NCI-H2107 treated with DMSO at 0.1 percent for 48 hours (cell line): Measurements from ENCODE around the gene GRB2.
"Not testable (repeated sequence)": the region's sequence is repeated elsewhere in the genome, so short reads cannot be mapped to it uniquely, and the experiment has no call there.

Experiments used
- DNase-seq: peaks from one replicate; lab custom pipeline; 2025; ENCODE audit not compliant: unreplicated experiment; lab: John Stamatoyannopoulos, UW

GRB2 gene

GRCh38 chr17:75321506-75321905 is 84.0 kb downstream of the GRB2 start:
- no peak for DNase-seq

DNA sequence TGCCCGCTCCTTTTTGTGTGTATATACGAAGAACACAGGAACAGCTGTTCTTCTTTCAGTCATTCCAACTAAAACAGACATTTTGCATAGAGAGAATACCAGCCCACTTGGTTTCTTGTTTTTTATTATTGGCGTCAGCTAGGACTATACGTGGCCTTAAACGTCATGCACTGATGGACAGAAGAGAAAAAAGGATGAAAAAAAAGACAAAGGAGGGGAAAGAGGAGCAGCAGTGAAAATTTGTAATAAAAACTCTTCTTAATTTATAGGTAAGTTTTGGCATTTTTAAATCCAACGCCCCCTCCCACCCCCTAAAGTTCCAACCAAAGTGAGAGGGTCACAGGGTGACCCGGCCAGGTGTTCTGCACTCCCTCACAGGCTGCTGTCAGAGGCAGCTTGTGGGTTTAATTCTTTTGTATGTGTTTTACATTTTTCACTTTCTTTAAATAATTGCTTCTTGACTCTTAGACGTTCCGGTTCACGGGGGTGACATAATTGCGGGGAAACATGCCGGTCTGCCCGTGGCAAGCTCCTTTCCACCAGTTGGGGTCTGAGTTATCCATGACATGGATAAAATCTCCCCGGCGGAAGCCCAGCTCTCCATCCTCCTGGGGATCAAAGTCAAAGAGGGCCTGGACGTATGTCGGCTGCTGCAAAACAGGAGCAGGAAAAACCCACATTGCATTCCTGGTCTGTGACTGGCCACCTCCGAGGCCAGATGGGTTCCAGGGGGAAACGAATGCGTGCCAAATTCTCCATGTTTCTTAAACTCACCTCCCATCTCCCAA is 85.4 kb downstream of the GRB2 start:
- no peak for DNase-seq

DNA sequence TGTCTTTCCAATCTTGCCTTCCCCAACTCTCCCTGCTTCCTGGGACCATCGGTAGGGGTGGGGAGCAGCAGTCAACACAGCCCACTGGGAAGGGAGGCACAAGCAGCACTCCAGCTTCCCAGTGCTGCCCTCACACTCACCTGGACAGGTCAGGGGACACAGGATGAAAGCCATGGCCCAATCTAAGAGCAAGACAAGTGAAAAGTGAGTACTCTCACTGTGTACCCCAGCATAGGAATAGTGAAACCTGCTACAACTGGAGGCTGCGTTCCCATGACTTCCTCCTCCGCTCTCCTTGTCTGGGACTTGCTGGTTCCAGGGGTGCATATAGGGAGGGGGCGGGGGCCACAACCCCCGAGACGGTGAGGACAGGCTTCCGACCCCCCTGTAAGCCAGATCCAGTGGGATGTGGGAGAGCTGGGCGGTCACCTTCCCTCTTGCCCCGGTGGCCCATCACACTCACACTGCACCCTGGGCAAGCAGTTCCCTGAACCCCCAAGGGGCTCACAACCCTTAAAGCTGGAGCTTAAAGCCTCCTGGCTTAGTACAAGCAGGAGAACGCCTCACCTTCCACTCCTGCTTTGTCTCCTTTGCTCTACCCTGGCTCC is 86.8 kb downstream of the GRB2 start:
- no peak for DNase-seq

DNA sequence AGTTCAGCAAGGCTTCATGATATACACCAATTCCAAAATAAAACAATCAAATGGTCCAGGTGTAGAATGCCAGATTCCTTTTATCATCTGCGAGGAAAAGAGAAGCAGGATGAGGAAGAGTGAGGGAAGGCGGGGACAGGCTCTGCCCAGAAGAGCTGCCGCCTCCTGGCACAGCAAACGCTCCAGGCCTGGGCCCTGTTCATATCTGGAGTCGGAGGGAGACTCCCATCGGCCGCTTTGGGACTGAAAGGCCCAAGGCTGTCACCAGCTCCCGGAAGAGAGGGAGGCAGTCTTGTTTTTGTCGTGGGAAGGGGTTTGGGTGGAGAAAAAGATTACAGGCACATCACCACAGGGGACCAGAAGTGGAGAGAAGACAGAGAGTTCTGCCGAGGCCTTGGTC is 87.3 kb downstream of the GRB2 start:
- DNase-seq: no peak

- DNase-seq: no peak
These were observed 87.8 kb downstream of the GRB2 start for GRCh38 chr17:75317671-75318070.

- no peak for DNase-seq
These were observed 89.2 kb downstream of the GRB2 start for GRCh38 chr17:75316253-75316652.

GRCh38 chr17:75315541-75316243 is 89.8 kb downstream of the GRB2 start:
- no peak for DNase-seq

DNA sequence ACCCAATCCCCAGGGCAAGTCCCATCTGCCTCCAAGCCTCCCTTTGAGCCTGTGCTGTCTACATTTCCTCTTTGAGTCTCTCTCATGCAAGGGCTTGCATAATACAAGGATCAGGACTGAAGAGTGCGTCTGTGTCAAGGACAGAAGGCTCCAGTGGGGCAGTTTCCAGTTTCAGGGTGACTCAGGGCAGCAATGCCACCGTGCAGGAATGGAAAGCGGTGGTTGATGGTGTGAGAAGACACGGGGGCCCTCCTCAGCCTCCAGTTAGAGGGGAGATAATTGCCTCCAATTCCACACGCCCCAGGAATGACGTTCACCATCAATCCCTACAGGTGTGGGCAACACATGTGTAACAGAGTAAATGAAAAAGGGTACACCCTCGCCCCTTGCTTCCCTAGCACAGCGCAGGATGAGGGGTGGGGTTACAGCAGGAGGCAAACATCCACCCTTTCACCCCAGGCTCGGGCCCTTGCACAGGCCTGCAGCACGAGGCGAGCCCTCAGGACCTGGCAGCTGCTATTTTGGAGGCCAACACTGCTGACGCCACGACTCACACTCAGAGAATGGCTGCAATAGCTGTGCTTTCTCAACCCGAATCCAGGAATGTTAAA is 91.4 kb downstream of the GRB2 start:
- no peak for DNase-seq

DNA sequence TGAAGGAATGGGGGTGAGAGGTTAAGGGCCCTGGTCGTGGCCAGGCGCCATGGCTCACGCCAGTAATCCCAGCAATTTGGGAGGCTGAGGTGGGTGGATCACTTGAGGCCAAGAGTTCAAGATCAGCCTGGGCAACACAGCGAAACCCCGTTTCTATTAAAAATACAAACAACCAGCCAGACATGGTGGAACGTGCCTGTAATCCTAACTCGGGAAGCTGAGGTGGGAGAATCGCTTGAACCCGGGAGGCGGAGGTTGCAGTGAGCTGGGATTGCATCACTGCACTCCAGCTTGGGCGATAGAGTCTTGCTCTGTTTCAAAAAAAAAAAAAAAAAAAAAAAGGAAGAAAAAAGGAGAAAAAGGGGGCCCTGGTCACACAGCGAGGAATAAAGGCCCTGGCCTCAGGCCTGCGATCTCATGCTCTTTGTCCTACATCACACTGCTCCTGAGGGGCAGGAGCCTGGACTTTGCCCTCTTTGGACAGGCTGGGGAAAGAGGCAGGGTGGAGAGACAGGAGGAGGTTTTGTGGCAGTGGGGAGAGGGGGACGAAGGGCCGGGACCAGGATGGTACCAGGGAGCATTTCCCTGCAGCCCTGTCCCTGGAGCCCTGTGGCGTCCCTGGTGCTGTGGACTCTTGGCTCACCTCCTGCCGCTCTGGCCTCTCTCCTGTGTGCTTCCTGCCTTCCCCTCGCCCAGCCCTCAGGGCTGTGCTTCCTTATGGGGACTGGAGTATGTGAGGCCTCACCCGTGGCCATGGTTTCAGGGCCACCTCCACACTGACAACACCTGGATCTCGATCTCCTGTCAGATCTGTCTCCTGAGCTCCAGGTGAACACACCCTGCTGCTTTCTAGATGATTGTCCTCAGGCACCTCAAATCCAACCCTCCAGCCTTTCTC is 96.5 kb downstream of the GRB2 start:
- DNase-seq: no peak

- DNase-seq: no peak
These were observed 97.3 kb downstream of the GRB2 start for GRCh38 chr17:75307957-75308731.

GRCh38 chr17:75301502-75302206 is 103.8 kb downstream of the GRB2 start:
- DNase-seq: no peak

DNA sequence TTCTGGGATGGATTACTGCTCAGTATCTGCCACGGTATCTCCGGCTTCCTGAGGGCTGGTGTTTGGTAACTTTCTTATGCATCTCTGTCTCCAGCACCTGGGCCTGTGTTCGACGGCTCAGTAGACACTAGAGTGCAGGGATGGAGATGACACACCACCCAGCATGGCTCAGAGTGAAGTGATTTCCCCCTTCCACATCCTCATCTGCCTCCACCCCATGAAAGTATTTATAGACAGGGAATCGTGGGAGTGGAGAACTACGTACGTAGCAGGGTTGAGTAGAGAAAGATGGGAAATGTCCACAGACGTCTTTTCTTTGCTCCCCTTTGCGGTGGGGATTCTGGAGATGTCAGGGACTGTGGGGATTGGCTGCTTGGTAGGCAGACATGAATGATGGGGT is 104.4 kb downstream of the GRB2 start:
- no peak for DNase-seq

DNA sequence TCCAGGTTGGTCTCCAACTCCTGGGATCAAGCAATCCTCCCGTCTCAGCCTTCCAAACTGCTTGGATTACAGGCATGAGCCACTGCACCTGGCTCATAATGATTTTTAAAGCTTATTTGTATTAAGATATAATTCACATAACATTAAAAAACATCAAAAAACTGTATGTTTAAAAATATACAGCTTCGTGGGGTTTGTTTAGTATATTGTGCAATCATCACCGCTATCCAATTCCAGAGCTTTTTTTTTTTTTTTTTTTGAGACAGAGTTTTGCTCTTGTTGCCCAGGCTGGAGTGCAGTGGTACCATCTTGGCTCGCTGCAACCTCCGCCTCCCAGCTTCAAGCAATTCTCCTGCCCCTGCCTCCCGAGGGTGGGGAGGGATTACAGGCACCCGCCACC is 105.2 kb downstream of the GRB2 start:
- DNase-seq: no peak

GRCh38 chr17:75295201-75296158 is 110.0 kb downstream of the GRB2 start:
- no peak for DNase-seq

DNA sequence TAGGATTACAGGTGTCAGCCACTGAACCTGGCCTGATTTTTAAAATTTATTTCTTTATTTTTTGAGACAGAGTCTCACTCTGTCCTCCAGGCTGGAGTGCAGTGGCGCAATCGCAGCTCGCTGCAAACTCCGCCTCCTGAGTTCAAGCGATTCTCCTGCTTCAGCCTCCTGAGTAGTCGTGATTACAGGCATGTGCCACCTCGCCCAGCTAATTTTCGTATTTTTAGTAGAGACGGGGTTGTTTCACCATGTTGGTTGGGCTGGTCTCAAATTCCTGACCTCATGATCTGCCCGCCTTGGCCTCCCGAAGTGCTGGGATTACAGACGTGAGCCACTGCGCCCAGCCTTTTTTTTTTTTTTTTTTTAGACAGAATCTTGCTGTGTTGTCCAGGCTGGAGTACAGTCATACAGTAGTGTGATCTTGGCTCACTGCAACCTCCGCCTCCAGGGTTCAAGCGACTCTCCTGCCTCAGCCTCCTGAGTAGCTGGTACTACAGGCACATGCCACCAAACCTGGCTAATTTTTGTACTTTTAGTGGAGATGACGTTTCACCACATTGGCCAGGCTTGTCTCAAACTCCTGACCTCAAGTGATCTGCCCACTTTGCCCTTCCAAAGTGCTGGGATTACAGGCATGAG is 112.5 kb downstream of the GRB2 start:
- not testable (repeated sequence) for DNase-seq

- peak; percentile 27 for DNase-seq
These were observed 115.6 kb downstream of the GRB2 start for GRCh38 chr17:75289832-75290337.

DNA sequence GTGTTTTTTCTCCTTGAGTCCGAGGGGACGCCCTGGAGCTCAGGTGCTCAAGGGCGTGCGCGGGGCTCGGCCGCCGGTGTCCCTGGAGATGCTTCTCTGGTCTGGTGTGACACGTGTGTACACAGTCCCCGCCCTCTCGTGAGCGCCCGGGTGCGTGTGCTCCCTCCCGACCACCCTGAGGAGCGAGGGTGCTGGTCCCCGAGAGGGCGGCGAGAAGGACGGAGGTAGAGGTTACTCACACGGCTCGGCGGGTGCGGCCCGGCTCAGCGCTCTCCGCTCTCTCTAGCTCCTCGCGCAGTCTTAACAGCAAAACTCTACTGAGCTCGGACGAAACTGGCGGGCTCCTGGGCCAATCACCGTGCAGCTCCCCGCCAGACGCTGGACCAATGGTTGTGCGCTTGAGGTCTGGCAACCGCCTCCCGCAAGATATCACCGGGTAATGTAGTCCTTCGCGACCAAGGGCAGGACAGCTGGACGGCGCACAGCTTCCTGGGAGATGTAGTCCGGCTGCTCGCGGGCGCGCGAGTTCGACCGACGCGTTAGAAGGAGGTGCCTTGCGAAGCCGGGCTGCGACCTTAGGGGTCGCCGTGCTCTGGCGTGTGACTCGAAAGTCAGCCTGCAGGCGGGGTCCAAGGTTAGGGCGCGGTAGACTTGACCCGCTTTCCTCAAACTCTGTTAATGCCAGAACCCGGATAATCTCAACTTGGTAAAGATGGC is 116.2 kb downstream of the GRB2 start, which contains the start of gene SLC25A19:
SLC25A19 (minus strand) TSS at position 319 of the 717 bp plus-strand sequence. CDS start 2,669 bp downstream, outside the sequence.
- peak; percentile 96 for DNase-seq
